HCT116 (cell line): ENCODE measurements around the gene MBD1. TPM values are rescaled to one million over a fixed set of nuclear protein-coding genes. Genes with fewer than 3 reads are reported as not detected.

ENCODE experiments used
- ATAC-seq: fragments of 200-7000 bp; cut with Tn5 transposase; 2 replicates; pipeline ENCODE4 v1.9.1; 2020; ENCODE audit warnings: mild to moderate bottlenecking, moderate library complexity
- BruUV-seq: library from RNA; stranded (reverse); fragments of 400-500 nt; replicated peaks from 2 replicates; lab custom pipeline; 2021; lab: Mats Ljungman, UMichigan
- CTCF ChIA-PET: fragments of 300-600 bp; sonication (Branson Sonifier 250); formaldehyde crosslinking; loops from one replicate; lab custom pipeline; 2021; ENCODE audit warnings: antibody characterized with exemption; lab: Charles Lee
- POLR2A ChIA-PET: fragments of 300-600, 350-600 bp; sonication (Branson Sonifier 250); formaldehyde crosslinking; loops from one replicate; lab custom pipeline; 2021; ENCODE audit warnings: antibody characterized with exemption; lab: Charles Lee
- RAD21 ChIA-PET, 2 experiments: fragments of 300-600 bp; sonication (Branson Sonifier 250); formaldehyde crosslinking; loops; one replicate each; lab custom pipeline; 2023; ENCODE audit warnings: low total read pairs in 2 of 2; ENCODE audit not compliant: uncharacterized antibody in 2 of 2, unreplicated experiment in 2 of 2, low non-redundant PET in 1 of 2; lab: Charles Lee
- DNase-seq: peaks from one replicate; pipeline ENCODE4 v3.0.0-alpha.2; 2010; ENCODE audit warnings: low read depth, low spot score
- H2AFZ ChIP-seq: fragments of 200-600 bp; shearing (Covaris generic), sonication (generic); 2 replicates; pipeline ENCODE4 v1.6.1; 2017; ENCODE audit warnings: low read depth, mixed run types, mixed read lengths, antibody characterized with exemption, low read length; ENCODE audit not compliant: poor library complexity, severe bottlenecking
- H3K27ac ChIP-seq: 2 replicates; pipeline ENCODE4 v1.5.1; 2012; ENCODE audit warnings: low read depth, low read length
- H3K27me3 ChIP-seq: fragments of 200-600 bp; sonication (generic); 2 replicates; pipeline ENCODE4 v1.6.1; 2016; ENCODE audit warnings: mixed run types, low read length, mixed read lengths; ENCODE audit not compliant: insufficient read depth
- H3K36me3 ChIP-seq, 2 experiments: fragments of 200-500 bp in 1 of 2; fragments of 200-600 bp in 1 of 2; sonication (Bioruptor generic) in 1 of 2; sonication (generic) in 1 of 2; 2 replicates each; pipeline versions ENCODE4 v1.5.1 to v1.6.1; 2014 to 2016; ENCODE audit warnings: low read length in 2 of 2, inconsistent platforms in 1 of 2, mixed read lengths in 1 of 2, mixed run types in 1 of 2; ENCODE audit not compliant: insufficient read depth in 2 of 2, control insufficient read depth in 1 of 2
- H3K4me1 ChIP-seq, 2 experiments: fragments of 200-600 bp in 1 of 2; sonication (generic) in 1 of 2; 2 replicates each; pipeline versions ENCODE4 v1.5.1 to v1.6.1; 2012 to 2017; ENCODE audit warnings: low read length in 2 of 2, inconsistent platforms in 1 of 2, mild to moderate bottlenecking in 1 of 2, mixed read lengths in 1 of 2, mixed run types in 1 of 2, moderate library complexity in 1 of 2; ENCODE audit not compliant: insufficient read depth in 2 of 2, control insufficient read depth in 1 of 2
- H3K4me2 ChIP-seq: fragments of 200-600 bp; sonication (generic); 2 replicates; pipeline ENCODE4 v1.6.1; 2017; ENCODE audit warnings: mixed run types, low read length, mixed read lengths
- H3K4me3 ChIP-seq, 2 experiments: fragments of 200-600 bp in 1 of 2; sonication (generic) in 1 of 2; replicated peaks in 1 of 2; 2 replicates each; pipeline ENCODE4 v1.5.1; 2011 to 2016; ENCODE audit warnings: low read length in 2 of 2, control low read depth in 1 of 2, low read depth in 1 of 2, mild to moderate bottlenecking in 1 of 2, mixed read lengths in 1 of 2, mixed run types in 1 of 2
- H3K79me2 ChIP-seq: fragments of 200-600 bp; sonication (generic); 2 replicates; pipeline ENCODE4 v1.6.1; 2017; ENCODE audit warnings: mild to moderate bottlenecking, mixed run types, low read length, moderate library complexity, mixed read lengths; ENCODE audit not compliant: insufficient read depth
- H3K9ac ChIP-seq: fragments of 200-600 bp; sonication (generic); 2 replicates; pipeline ENCODE4 v1.6.1; 2016; ENCODE audit warnings: low read length, mixed read lengths
- H3K9me2 ChIP-seq: fragments of 200-600 bp; sonication (generic), shearing (Covaris generic); 2 replicates; pipeline ENCODE4 v1.6.1; 2017; ENCODE audit warnings: mixed run types, mild to moderate bottlenecking, moderate library complexity; ENCODE audit not compliant: insufficient read depth
- H3K9me3 ChIP-seq, 2 experiments: fragments of 200-500 bp in 1 of 2; fragments of 200-600 bp in 1 of 2; sonication (Bioruptor generic) in 1 of 2; sonication (generic) in 1 of 2; 2 replicates each; pipeline ENCODE4 v1.6.1; 2014 to 2017; ENCODE audit warnings: low read length in 2 of 2, mixed read lengths in 2 of 2, inconsistent platforms in 1 of 2, low read depth in 1 of 2, mild to moderate bottlenecking in 1 of 2, mixed run types in 1 of 2, moderate library complexity in 1 of 2; ENCODE audit not compliant: control insufficient read depth in 1 of 2, insufficient read depth in 1 of 2
- H4K20me1 ChIP-seq: fragments of 200-600 bp; sonication (generic), shearing (Covaris generic); 2 replicates; pipeline ENCODE4 v1.6.1; 2017; ENCODE audit warnings: mixed run types, mild to moderate bottlenecking, moderate library complexity; ENCODE audit not compliant: insufficient read depth
- ATF3 ChIP-seq: IDR thresholded peaks from 2 replicates; pipeline ENCODE4 v1.6.1; 2012
- CBX3 ChIP-seq: IDR thresholded peaks from 2 replicates; pipeline ENCODE4 v1.6.1; 2012; ENCODE audit warnings: low read depth
- EZH2 ChIP-seq: fragments of 200-600 bp; sonication (generic); IDR thresholded peaks from 2 replicates; pipeline ENCODE4 v1.6.1; 2017; ENCODE audit warnings: antibody characterized with exemption, mixed run types
- EZH2phosphoT487 ChIP-seq: fragments of 200-600 bp; IDR thresholded peaks from 2 replicates; pipeline ENCODE4 v1.6.1; 2018; ENCODE audit warnings: antibody characterized with exemption, borderline replicate concordance
- JUND ChIP-seq: IDR thresholded peaks from 2 replicates; pipeline ENCODE4 v1.6.1; 2012
- MAX ChIP-seq: IDR thresholded peaks from 2 replicates; pipeline ENCODE4 v1.6.1; 2012
- POLR2A ChIP-seq: IDR thresholded peaks from 2 replicates; pipeline ENCODE4 v1.7.0; 2011; ENCODE audit warnings: borderline replicate concordance; ENCODE audit not compliant: insufficient read depth, insufficient read length; ENCODE audit errors: extremely low read depth
- SP1 ChIP-seq: IDR thresholded peaks from 2 replicates; pipeline ENCODE4 v1.6.1; 2012; ENCODE audit warnings: low read depth
- SRF ChIP-seq: IDR thresholded peaks from 2 replicates; pipeline ENCODE4 v1.6.1; 2012; ENCODE audit warnings: low read depth
- YY1 ChIP-seq: IDR thresholded peaks from 2 replicates; pipeline ENCODE4 v1.6.1; 2011; ENCODE audit warnings: low read length, low read depth, moderate library complexity, mild to moderate bottlenecking; ENCODE audit not compliant: insufficient replicate concordance; ENCODE audit errors: extremely low read depth
- ZBTB33 ChIP-seq: IDR thresholded peaks from 2 replicates; pipeline ENCODE4 v1.6.1; 2011; ENCODE audit warnings: mild to moderate bottlenecking, low read length, moderate library complexity; ENCODE audit not compliant: insufficient replicate concordance; ENCODE audit errors: extremely low read depth
- ZNF274 ChIP-seq: fragments of 200-500 bp; sonication (Bioruptor generic); IDR thresholded peaks from 2 replicates; pipeline ENCODE4 v1.6.1; 2014; ENCODE audit warnings: mild to moderate bottlenecking, low read depth, low read length, inconsistent platforms
- intact Hi-C: fragments of 100-400 bp; cut with micrococcal nuclease; formaldehyde crosslinking; loops from 2 replicates; pipeline ENCODE4 v1.10.0; 2022
- total RNA-seq: library from RNA; stranded (reverse); gene quantifications from one replicate; pipeline ENCODE4 v1.2.1, GENCODE V29; 2021; ENCODE audit not compliant: unreplicated experiment

MBD1 gene
- total RNA-seq, 1 experiment from 2014 or later, result 63.9 TPM

GRCh38 chr18:50327983-50328382 is 46.7 kb upstream of the MBD1 start:
- TF ChIP-seq ZBTB33 (no peak), CBX3 (no peak), ZNF274 (no peak), EZH2phosphoT487 (no peak), EZH2 (no peak), SRF (no peak), SP1 (no peak), ATF3 (no peak), POLR2A (no peak), JUND (no peak), MAX (no peak), YY1 (no peak)
- Histone ChIP-seq H3K36me3 (no peaks in the 10 kb centered on the region), H3K79me2 (no peaks in the 10 kb centered on the region), H2AFZ (no peak overlapping the region), H3K9me2 (no peaks in the 10 kb centered on the region), H3K4me3 (no peak overlapping the region), H3K27ac (no peak overlapping the region), H3K9me3 (no peaks in the 10 kb centered on the region), H3K4me2 (no peak overlapping the region), H3K9ac (no peak overlapping the region), H3K4me1 (no peaks in the 10 kb centered on the region), H3K27me3 (no peaks in the 10 kb centered on the region), H4K20me1 (no peaks in the 10 kb centered on the region)
- ATAC-seq, result no peak
- ChIA-PET CTCF (no interaction called here), POLR2A (no interaction called here), RAD21 (no interaction called here)
- no TSS peak for BruUV-seq
- intact Hi-C loops, result no loop called here
- no peak for DNase-seq
